ES-I3 (cell line): ENCODE data around the gene FGD4.

Experiments used
- H3K36me3 ChIP-seq: 2 replicates; pipeline ENCODE4 v1.6.1; 2013; ENCODE audit warnings: mild to moderate bottlenecking, low read length, control low read depth, moderate library complexity; ENCODE audit not compliant: insufficient read depth
- H3K4me1 ChIP-seq: 2 replicates; pipeline ENCODE4 v1.6.1; 2013; ENCODE audit warnings: mild to moderate bottlenecking, control low read depth, low read length; ENCODE audit not compliant: insufficient read depth
- H3K9ac ChIP-seq: 2 replicates; pipeline ENCODE4 v1.6.1; 2013; ENCODE audit warnings: low read depth, mild to moderate bottlenecking, low read length, moderate library complexity
- H3K9me3 ChIP-seq: 2 replicates; pipeline ENCODE4 v1.6.1; 2013; ENCODE audit warnings: mild to moderate bottlenecking, low read length, moderate library complexity; ENCODE audit not compliant: control insufficient read depth, insufficient read depth

The FGD4 gene

GRCh38 chr12:32454866-32455265 lies 55.5 kb downstream of the FGD4 start:
- Histone ChIP-seq H3K9me3 (no peaks in the 10 kb centered on the region), H3K36me3 (no peaks in the 10 kb centered on the region), H3K4me1 (peaks cover 62% of the 10 kb centered on the region), H3K9ac (peak overlapping the region; percentile 7; the same call in 1 of the 2 replicates)

- Histone ChIP-seq H3K9me3 (no peaks in the 10 kb centered on the region), H3K36me3 (no peaks in the 10 kb centered on the region), H3K9ac (peak overlapping the region; percentile 22; the same call in 1 of the 2 replicates), H3K4me1 (peaks cover 58% of the 10 kb centered on the region)
Measured at GRCh38 chr12:32455607-32456071, 56.3 kb downstream of the FGD4 start.

GRCh38 chr12:32457251-32458025 lies 58.1 kb downstream of the FGD4 start:
- H3K36me3 ChIP-seq: no peaks in the 10 kb centered on the region
- H3K9ac ChIP-seq: no peak overlapping the region
- peaks cover 49% of the 10 kb centered on the region for H3K4me1 ChIP-seq
- H3K9me3 ChIP-seq: no peaks in the 10 kb centered on the region

- no peaks in the 10 kb centered on the region for H3K9me3 ChIP-seq
- H3K9ac ChIP-seq: no peak overlapping the region
- peaks cover 31% of the 10 kb centered on the region for H3K4me1 ChIP-seq
- no peaks in the 10 kb centered on the region for H3K36me3 ChIP-seq
Measured at GRCh38 chr12:32460638-32461037, 61.3 kb downstream of the FGD4 start.

DNA sequence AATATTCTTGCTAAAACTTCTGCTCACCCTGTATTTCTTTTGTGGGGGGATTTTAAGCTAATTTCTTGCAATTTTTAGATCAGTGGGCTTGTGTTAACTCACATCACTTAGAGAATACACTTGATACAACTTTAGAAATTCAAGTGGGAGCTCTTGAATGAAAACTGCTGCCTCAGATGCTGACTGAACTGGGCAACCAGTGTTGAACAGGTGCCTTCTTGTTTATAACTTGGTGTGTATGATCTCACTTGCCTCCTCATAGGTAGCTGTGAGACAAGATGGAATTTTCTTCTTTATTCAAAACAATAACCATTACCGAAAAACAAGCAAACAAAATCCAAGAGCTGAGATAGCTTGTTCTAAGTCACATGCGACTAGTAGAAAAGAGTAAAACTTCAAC lies 63.5 kb downstream of the FGD4 start:
- Histone ChIP-seq H3K9me3 (no peaks in the 10 kb centered on the region), H3K36me3 (no peaks in the 10 kb centered on the region), H3K9ac (no peak overlapping the region), H3K4me1 (peaks cover 11% of the 10 kb centered on the region; the same call in 1 of the 2 replicates)

- H3K4me1 ChIP-seq: peaks cover 7% of the 10 kb centered on the region; the same call in 1 of the 2 replicates
Measured at GRCh38 chr12:32466187-32466586, 66.8 kb downstream of the FGD4 start.

GRCh38 chr12:32466986-32467711 lies 67.8 kb downstream of the FGD4 start:
- Histone ChIP-seq H3K4me1 (peaks cover 4% of the 10 kb centered on the region; the same call in 1 of the 2 replicates), H3K9ac (no peak overlapping the region), H3K9me3 (no peaks in the 10 kb centered on the region; the same call in 1 of the 2 replicates), H3K36me3 (no peaks in the 10 kb centered on the region; the same call in 1 of the 2 replicates)

More at GRCh38 chr12:32466187-32466586, 66.8 kb downstream of the FGD4 start:
- no peaks in the 10 kb centered on the region for H3K9me3 ChIP-seq
- no peaks in the 10 kb centered on the region; the same call in 1 of the 2 replicates for H3K36me3 ChIP-seq
- H3K9ac ChIP-seq: no peak overlapping the region

GRCh38 chr12:32467959-32468863 lies 68.9 kb downstream of the FGD4 start:
- no peak overlapping the region for H3K9ac ChIP-seq

DNA sequence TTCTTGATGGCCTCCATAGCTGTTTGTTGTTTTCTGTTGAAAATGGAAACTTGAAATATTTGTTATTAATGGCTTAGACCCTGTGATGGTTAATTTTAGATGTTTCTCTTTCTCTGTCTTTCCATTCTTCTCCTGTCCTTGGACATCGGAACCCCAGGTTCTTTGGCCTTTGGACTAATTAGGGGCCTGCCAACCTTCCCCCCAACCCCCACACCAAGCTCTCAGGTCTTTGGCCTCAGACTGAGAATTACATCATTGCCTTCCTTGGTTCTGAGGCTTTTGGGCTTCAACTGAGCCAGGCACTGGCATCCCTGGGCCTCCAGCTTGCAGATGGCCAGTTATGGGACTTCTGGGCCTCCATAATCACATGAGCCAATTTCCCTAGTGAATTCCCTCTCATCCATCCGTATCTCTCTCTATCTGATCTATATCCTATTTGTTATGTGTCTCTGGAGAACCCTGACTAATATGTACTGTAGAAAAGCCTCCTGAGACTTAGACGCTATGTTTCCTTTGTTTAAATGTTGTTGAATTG lies 71.6 kb downstream of the FGD4 start:
- H3K4me1 ChIP-seq: no peaks in the 10 kb centered on the region
- no peaks in the 10 kb centered on the region; the same call in 1 of the 2 replicates for H3K9me3 ChIP-seq
- no peak overlapping the region for H3K9ac ChIP-seq
- no peaks in the 10 kb centered on the region; the same call in 1 of the 2 replicates for H3K36me3 ChIP-seq

More at GRCh38 chr12:32467959-32468863, 68.9 kb downstream of the FGD4 start:
- Histone ChIP-seq H3K4me1 (no peaks in the 10 kb centered on the region), H3K36me3 (no peaks in the 10 kb centered on the region; the same call in 1 of the 2 replicates), H3K9me3 (no peaks in the 10 kb centered on the region; the same call in 1 of the 2 replicates)

DNA sequence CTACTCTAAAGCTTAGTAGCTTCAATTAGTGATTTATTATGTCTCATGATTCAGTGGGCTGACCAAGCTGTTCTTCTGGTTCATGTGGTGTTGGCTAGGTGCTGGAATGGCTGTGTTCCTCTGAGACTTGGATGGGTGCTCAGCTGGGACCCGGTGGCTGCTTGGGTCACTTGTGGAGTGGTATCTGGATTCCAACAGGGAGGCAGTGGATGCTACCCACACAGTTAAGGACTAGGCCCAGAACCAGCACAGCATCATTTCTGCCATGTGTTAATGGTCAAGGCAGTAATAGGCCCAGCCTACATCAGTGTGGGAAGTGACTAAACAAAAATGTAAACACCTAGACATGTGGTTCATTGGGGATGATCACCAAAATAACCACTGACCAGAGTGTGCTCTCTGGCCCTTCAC lies 72.2 kb downstream of the FGD4 start:
- no peak overlapping the region for H3K9ac ChIP-seq
- no peaks in the 10 kb centered on the region; the same call in 1 of the 2 replicates for H3K9me3 ChIP-seq
- no peaks in the 10 kb centered on the region for H3K4me1 ChIP-seq
- H3K36me3 ChIP-seq: no peaks in the 10 kb centered on the region; the same call in 1 of the 2 replicates

DNA sequence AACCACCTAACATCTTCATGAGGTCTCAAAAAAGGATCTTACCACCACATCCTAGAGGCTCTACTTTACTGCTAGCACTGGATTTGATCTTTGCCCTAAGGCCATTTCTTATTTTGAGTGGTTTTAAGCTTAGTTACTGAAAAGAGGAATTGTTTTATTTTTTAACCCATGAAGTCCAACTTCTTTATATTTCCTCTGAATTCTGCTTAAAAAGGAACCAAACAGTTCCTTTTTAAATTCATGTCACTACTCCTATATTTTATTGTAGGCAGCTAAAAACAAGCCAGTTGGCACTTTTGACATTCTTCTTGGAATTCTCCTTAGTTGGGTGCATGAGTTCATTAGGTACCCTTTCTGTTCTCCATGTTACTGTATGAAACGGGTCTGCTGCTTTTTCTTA lies 76.4 kb downstream of the FGD4 start:
- Histone ChIP-seq H3K9ac (no peak overlapping the region), H3K9me3 (no peaks in the 10 kb centered on the region; the same call in 1 of the 2 replicates), H3K36me3 (peaks cover 4% of the 10 kb centered on the region; the same call in 1 of the 2 replicates), H3K4me1 (no peaks in the 10 kb centered on the region)

- H3K9me3 ChIP-seq: no peaks in the 10 kb centered on the region; the same call in 1 of the 2 replicates
- H3K36me3 ChIP-seq: peaks cover 4% of the 10 kb centered on the region; the same call in 1 of the 2 replicates
- no peak overlapping the region for H3K9ac ChIP-seq
- H3K4me1 ChIP-seq: no peaks in the 10 kb centered on the region
Measured at GRCh38 chr12:32476446-32476845, 77.1 kb downstream of the FGD4 start.

GRCh38 chr12:32477714-32478113 lies 78.4 kb downstream of the FGD4 start:
- no peaks in the 10 kb centered on the region for H3K4me1 ChIP-seq
- no peaks in the 10 kb centered on the region for H3K9me3 ChIP-seq
- H3K9ac ChIP-seq: no peak overlapping the region
- H3K36me3 ChIP-seq: peaks cover 4% of the 10 kb centered on the region; the same call in 1 of the 2 replicates
